Adipose tissue (tissue), 3 donors: ENCODE data around the gene TMEM170B. TPM values are rescaled to one million over a fixed set of nuclear protein-coding genes. Genes with fewer than 3 reads are reported as not detected.
A peak's percentile ranks its signal among the peaks of the same experiment; 100 is the strongest.
"Not testable (repeated sequence)": the region's sequence is repeated elsewhere in the genome, so short reads cannot be mapped to it uniquely, and the experiment has no call there.

ENCODE experiments used
- H3K27ac ChIP-seq: one replicate; pipeline ENCODE4 v1.5.1; 2013; ENCODE audit warnings: low read depth, low read length
- WGBS, 3 donors: extraction: QIAGEN DNeasy Blood & Tissue Kit; methylation state at CpG; one replicate each; pipeline ENCODE4 v1.1.7; 2013; 5-methylcytosine and 5-hydroxymethylcytosine counted together
- polyA plus RNA-seq, 3 donors: library from polyadenylated mRNA; stranded (reverse); fragments of 200-250 nt; gene quantifications; one replicate each; pipeline ENCODE4 v1.2.3, GENCODE V29; 2013
- donor health status: healthy with polysubstance abuse.
- donor health status: Bipolar disorder and iron deficiency.
- donor health status: healthy.

TMEM170B gene
- polyA plus RNA-seq, 3 donors: 0.74 to 3.3 (median 2.3) TPM

DNA sequence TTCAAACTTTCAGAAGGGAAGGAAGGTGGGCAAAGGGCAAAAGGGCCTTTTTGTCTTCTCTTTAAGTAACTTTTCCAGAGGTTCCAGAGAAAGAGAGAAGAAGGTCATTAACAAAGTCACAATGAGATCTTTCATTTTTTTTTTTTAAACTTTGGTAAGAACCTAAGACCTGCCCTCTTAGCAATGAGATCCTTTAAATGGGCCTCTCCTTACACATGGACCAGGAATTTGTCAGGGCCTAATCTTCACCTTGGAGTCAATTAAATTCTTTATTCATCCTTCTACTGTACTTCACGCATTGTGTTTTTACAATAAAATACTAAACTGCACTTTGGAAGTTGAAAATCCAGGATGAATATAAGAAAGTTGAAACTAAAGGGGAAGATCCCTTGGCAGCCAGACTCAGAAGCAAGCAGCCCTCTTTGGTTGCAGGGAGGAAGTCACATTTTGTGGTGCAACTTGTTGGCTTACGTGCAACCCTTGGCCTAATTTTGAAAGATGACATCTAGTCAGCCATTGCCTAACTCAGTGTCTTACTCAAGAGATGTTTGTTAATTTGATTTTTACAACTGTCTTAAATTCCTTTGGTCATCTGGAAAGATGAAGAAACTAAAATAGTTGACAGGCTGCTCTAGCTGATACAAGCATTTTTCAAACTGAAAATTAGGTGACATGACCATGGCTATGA, 11.9 kb upstream of the TMEM170B start:
- 24 to 84% (median 59%) methylated on average over 2 of the region's 2 CpGs for WGBS, 3 donors
- H3K27ac ChIP-seq: no peak overlapping the region

DNA sequence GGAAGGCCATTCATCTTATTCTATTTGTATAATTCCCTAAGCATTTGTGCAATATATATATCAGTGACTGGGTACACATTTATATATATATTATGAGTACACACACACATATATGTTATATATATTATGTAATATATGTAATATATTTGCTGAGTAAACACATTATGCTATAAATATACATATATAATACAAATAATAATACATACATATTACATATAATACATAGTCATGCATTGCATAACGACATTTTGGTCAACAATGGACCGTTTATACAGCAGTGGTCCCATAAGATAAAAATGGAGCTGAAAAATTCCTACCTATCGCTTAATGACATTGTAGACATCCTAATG, 11.4 kb upstream of the TMEM170B start:
- no peak overlapping the region for H3K27ac ChIP-seq

DNA sequence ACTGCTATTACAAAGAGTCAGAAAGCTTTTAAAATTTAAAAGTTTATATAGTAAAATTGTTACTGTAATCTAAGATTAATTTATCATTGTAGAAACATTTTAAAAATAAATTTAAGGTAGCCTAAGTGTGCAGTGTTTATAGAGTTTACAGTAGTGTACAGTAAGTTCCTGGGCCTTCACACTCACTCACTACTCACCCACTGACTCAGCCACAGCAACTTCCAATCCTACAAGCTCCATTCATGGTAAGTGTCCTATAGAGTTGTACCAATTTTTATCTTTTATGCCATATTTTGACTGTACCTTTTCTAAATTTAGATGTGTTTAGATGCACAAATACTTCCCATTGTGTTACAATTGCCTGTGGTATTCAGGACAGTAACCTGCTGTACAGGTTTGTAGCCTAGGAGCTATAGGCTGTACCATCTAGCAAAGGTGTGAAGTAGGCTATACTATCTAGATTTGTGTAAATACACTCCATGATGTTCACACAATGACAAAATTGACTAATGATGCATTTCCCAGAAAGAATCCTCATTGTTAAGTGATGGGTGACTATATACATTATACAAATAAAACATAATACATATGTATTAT, 10.2 kb upstream of the TMEM170B start:
- no peak overlapping the region for H3K27ac ChIP-seq

More for the DNA sequence above, 11.4 kb upstream of the TMEM170B start:
- 71 to 83% (median 77%) methylated on average over 3 of the region's 3 CpGs for WGBS, 3 donors

DNA sequence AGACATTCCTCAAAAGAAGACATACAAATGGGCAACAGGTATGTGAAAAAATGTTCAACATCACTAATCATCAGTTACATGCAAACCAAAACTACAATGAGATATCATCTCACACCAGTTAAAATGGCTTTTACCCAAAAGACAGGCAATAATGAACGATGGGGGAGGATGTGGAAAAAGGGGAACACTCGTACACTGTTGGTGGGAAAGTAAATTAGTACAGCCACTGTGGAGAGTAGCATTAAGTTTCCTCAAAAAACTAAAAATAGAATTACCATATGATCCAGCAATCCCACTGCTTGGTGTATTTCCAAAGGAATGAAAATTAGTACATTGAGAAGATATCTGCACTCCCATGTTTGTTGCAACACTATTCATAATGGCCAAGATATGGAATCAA, 8.6 kb upstream of the TMEM170B start:
- no peak overlapping the region for H3K27ac ChIP-seq
- 44 to 79% (median 53%) methylated on average over 2 of the region's 2 CpGs for WGBS, 3 donors

DNA sequence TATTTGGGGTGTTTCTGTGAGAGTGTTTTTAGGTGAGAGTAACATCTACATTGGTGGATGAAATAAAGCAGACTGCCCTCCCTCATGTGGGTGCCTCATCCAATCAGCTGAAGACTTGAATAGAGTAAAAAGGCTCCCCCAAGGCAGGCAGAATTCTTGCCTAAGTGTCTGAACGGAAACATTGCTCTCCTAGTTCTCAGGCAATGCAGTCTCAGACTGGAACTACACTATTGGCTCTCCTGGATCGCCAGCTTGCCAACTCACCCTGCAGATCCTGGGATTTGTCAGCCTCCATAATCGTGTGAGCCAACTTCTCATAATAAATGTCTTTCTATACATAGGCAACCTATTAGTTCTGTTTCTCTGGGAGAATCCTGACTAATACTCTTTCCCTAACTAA, 5.5 kb upstream of the TMEM170B start:
- H3K27ac ChIP-seq: no peak overlapping the region
- 51 to 64% (median 54%) methylated on average over 3 of the region's 3 CpGs for WGBS, 3 donors

DNA sequence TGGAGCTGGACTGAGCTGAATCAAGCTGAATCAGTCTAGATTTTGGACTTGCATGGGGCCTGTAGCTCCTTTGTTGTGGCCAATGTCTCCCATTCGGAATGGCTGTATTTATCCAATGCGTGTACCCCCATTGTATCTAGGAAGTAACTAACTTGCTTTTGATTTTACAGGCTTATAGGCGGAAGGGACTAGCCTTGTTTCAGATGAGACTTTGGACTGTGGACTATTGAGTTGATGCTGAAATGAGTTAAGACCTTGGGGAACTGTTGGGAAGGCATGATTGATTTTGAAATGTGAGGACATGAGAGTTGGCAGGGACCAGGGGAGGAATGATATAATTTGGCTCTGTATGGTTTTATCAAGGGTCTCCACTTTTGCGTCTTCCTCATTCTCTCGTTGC, 3.0 kb upstream of the TMEM170B start:
- 90 to 97% (median 95%) methylated on average over 5 of the region's 5 CpGs for WGBS, 3 donors
- H3K27ac ChIP-seq: no peak overlapping the region

DNA sequence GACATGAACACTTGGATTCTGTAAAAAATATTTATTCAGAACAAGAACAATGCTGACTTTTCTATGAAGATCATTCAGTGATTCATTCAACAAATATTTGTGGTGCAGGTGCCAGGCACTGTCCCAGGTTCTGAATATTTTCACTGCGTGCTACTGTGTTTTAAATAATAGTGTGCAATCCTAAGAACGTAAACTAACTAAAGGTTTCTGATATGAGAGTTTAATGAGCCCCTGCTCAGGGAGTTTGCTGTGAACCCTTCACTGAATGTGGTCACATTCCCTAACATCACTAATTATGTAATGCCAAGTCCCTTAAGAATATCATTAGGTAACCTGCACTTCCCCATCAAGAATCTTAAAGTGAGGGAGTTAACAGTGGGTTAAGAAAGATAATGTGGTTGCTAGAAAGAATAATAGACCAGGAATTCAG, 1.7 kb upstream of the TMEM170B start:
- no peak overlapping the region for H3K27ac ChIP-seq
- WGBS, 3 donors: 16 to 19% (median 19%) methylated on average over 2 of the region's 2 CpGs

DNA sequence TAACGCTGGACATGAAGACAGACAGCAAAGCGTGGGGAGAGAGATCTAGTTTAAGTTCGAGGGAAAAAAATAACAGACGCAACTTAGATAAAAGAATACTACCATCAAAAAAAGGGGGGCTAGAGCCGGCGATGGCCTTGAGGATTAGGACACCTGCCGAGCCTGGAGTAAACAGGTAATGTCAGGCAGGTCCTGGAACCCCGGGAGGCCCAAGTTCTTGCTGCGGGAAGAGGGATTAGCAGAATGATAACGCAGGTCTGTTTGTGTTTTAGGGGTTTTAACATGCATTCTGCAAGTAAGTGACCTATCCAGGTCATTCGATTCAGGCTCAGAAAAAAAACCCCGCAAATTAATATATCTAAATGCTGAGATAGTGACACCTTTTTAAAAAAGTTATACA, 754 bp upstream of the TMEM170B start:
- H3K27ac ChIP-seq: no peak overlapping the region
- 2 to 3% (median 2%) methylated on average over 12 of the region's 12 CpGs for WGBS, 3 donors

DNA sequence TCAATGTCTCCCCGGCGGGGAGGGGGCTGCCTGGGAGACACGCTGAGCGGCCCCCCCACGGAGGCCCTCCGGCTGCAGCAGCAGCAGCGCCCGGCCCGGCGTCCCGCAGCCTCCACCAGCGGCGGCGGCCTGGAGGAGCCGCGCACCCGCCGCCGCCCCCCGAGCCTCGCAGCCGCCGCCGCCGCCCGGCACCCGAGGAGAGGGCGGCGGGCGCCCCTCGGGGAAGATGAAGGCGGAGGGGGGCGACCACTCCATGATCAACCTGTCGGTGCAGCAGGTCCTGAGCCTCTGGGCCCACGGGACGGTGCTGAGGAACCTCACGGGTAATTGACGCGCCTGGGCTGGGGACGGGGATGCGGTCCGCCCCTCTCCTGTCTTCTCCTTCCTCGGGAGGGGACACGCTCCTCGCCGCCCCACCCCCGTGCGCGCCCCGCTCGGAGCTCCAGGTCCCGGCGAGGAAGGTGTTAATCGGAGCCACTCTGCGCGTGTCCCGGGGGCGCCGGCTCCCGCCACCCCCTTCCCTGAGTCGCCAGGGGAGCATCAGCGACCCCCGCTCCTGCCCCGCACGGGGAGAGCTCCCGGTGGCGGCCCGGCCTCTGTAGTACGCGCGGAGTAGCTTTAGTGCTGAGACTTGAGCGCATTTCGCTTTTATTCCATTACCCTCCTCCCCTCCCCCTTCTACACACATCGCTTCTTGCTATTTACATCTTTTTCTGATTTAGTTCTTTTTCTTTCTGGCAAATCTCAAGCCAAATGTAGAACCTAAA, 686 bp downstream of the TMEM170B start:
- 1% methylated on average over 58 to 74 of the region's 74 CpGs for WGBS, 3 donors
- H3K27ac ChIP-seq: peak overlapping the region; percentile 58

DNA sequence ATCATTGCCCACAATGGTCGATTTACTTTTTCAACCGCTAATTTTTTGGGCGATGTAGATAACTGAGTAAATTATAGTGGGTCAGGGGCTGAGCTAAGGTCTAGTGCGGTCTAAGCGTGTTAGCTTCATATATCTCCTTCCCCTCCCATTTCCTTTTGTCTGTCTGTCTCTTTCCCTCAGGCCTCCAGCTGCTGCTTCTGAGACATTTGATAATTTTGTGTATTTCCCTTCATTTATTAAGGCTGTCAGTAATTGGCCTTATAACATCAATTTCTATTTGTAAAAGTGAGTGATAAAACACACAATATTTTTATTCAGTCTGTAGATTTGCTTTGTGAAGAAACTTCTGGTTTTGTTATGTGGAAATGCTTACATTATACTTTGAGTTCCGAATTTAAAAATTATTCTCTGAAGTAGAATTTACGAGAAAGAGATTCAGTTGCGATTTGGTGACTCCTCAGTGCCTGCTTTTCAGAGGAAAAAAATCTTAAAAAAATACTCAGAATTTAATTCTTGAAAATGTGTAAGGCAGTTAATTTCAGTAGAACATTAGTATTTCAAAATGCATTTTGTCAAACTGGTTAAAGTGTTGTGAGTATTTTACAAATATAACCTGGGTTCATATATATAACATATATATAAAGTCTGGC, 1.4 kb downstream of the TMEM170B start:
- H3K27ac ChIP-seq: no peak overlapping the region

DNA sequence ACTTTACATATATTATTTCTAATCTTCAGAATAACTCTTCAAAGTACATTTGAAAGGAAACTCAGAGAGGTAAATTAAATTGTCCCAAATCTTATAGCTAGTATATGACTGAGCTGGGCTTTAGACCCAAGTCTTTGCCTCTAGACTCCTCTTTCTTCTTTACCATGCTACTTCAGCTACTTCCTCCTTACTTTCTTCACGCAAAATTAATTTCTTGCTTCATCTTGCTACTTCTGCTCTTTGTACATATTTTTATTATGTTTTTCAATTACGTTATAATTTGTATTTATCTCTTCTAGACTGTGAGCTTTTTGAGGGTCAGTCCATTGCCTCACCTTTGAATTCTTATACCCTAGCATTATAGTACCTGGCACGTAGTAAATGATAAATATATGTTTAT, 5.3 kb downstream of the TMEM170B start:
- 67 to 94% (median 80%) methylated on average over 3 of the region's 3 CpGs for WGBS, 3 donors

More for the DNA sequence above, 1.4 kb downstream of the TMEM170B start:
- WGBS, 3 donors: 28 to 33% (median 29%) methylated on average over 8 of the region's 8 CpGs

DNA sequence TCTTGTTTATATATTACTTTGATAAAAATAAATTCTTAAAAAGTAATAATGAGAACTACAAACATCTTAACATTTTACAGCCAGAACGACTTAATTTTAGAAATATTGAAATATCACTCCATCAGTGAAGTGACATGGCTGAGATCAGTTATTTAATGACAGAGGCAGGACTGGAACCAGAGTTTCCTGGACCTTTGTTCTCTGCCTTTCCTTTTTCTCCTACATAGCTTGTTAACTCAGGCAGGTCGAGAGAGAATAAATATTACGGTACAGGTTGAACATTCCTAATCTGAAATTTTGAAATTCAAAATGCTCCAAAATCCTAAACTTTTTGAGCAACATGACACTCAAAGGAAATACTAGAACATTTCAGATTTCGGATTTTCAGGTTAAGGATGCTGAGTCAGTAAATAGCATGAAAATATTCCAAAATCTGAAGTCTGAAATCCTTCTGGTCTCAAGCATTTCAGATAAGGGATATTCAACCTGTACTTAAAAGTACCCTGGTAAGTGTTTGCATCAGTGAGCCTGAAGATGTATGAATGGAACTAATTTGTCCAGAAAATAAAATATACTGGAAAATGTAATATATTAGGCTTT, 6.5 kb downstream of the TMEM170B start:
- WGBS, 3 donors: 58 to 75% (median 75%) methylated on average over 4 of the region's 4 CpGs
- H3K27ac ChIP-seq: no peak overlapping the region

More for the DNA sequence above, 5.3 kb downstream of the TMEM170B start:
- H3K27ac ChIP-seq: no peak overlapping the region

DNA sequence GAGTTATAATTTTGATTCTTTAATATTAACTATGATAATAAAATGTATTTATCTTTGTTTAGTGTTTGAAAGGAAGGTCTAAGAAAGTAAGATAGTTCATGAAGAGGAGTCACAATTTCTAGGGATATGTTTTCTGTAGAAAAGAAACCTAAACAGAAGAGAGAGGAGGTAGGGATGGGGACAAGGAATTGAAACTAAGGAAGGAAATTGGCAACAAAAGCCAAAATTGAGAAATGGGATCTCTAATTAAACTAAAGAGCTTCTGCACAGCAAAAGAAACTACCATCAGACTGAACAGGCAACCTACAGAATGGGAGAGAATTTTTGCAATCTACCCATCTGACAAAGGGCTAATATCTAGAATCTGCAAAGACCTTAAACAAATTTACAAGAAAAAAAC, 10.3 kb downstream of the TMEM170B start:
- H3K27ac ChIP-seq: not testable (repeated sequence)

DNA sequence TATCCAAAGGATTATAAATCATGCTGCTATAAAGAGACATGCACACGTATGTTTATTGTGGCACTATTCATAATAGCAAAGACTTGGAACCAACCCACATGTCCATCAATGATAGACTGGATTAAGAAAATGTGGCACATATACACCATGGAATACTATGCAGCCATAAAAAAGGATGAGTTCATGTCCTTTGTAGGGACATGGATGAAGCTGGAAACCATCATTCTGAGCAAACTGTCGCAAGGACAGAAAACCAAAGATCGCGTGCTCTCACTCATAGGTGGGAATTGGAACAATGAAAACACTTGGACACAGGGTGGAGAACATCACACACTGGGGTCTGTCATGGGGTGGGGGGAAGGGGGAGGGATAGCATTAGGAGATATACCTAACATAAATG, 11.0 kb downstream of the TMEM170B start:
- H3K27ac ChIP-seq: not testable (repeated sequence)
- WGBS, 3 donors: 95 to 98% (median 96%) methylated on average over 4 of the region's 4 CpGs

DNA sequence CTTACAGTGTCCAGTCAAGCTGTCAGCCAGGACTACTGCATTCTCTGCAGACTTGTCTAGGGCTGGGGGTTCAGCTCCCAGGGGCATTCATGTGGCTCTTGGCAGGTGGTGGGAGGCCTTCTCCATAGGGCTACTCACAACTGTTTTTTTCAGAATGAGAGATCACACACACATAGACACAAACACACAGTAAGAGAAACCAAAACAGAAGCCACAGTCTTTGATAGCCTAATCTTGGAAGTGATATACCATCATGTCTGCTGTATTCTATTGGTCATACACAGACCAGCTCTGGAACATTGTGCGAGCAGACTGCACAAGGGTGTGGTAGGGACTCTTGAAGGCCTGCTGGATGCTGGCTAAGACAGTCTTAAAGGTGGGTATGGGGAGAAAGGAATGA, 13.5 kb downstream of the TMEM170B start:
- H3K27ac ChIP-seq: no peak overlapping the region
- 94 to 97% (median 94%) methylated on average over 1 of the region's 1 CpG for WGBS, 3 donors

DNA sequence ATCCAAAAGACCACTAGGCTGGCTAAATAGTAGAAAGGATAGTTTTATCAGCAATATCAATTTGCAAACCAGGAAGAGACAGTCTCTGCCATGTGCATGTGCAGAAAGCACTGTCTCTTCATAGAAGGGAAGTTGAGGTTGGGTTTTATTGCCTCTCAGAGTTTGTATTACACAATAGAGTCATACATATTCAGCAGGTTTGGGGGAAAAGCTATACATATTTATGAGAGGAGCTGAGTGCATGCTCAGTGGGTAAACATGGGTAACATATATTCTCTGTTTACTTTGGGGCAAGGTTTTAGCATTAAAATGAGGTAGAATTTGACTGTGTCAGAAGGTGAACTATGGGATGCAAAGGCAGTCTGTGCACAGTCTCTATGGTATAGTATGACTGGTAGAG, 14.9 kb downstream of the TMEM170B start:
- H3K27ac ChIP-seq: no peak overlapping the region

DNA sequence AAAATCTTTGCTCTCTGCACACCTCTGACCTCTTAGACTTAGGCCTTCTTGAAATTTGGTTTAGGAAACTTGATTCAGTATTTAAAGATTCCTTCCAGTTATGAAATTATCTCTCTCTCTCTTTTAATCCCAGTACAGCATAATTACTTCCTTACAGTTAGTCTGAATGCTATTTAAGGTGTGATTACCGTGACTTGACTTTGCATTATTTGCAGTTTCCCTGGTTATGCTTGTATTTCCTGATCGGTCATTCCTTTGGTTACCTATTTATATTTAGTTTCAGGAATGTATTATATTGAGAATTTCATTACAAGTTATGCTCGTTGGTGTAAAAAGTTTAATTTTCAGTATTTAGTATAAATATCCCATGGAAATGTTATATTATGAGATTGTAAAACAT, 16.3 kb downstream of the TMEM170B start:
- H3K27ac ChIP-seq: no peak overlapping the region
- 39 to 71% (median 65%) methylated on average over 3 of the region's 3 CpGs for WGBS, 3 donors

DNA sequence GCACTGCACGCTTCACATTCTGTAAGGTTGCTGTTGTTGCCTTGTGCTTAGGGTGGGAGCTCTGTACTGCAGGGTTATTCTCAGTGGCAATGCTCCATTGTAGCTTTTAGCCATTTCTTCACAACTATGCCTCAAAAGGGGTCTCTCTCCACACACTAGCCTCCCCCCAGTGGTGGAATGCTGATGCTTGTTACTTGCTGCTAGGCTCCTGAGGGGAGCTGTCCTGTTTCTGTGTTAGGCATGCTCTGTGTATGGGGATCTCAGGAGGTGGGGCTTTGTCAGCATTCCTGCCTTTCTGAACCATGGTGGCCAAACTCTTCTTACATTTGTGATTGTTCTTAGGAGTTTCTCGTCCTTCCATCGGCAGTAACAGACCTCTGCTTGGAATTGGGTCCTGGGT, 18.8 kb downstream of the TMEM170B start:
- H3K27ac ChIP-seq: no peak overlapping the region
- WGBS, 3 donors: 93 to 97% (median 94%) methylated on average over 3 of the region's 3 CpGs

DNA sequence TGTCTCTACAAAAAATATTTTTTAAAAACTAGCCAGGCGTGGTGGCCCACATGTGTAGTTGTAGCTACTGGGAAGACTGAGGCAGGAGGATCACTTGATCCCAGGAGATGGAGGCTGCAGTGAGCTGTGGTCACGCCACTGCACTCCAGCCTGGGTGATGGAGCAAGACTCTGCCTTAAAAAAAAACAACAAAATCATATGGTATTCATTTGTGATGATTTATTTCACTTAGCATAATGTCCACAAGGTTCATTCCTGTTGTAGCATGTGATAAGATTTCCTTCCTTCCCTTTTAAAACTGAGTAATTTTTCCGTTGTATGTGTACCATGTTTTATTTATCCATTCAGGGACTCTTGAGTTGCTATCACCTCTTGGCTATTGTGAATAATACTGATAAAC, 26.2 kb downstream of the TMEM170B start:
- H3K27ac ChIP-seq: no peak overlapping the region
- 72 to 78% (median 76%) methylated on average over 3 of the region's 3 CpGs for WGBS, 3 donors
